HepG2 (cell line): Measurements from ENCODE around the gene COMMD1. TPM values are rescaled to one million over a fixed set of nuclear protein-coding genes. Genes with fewer than 3 reads are reported as not detected.

Source experiments
- ATAC-seq: fragments of 200-7000 bp; cut with Tn5 transposase; 3 replicates; pipeline ENCODE4 v1.9.1; 2020; ENCODE audit warnings: mild to moderate bottlenecking, moderate library complexity
- BruUV-seq: library from RNA; stranded (reverse); fragments of 400-500 nt; replicated peaks from 2 replicates; lab custom pipeline; 2021; lab: Mats Ljungman, UMichigan
- CTCF ChIA-PET: fragments of 300-600 bp; formaldehyde crosslinking; extraction: SDS; loops from one replicate; lab custom pipeline; 2021; ENCODE audit warnings: low total read pairs, inconsistent platforms, low intra/inter-chr PET ratio; lab: Yijun Ruan, JAX
- POLR2A ChIA-PET: fragments of 350-600 bp; sonication (Branson Sonifier 250); formaldehyde crosslinking; loops from one replicate; lab custom pipeline; 2020; ENCODE audit warnings: antibody characterized with exemption, inconsistent platforms; lab: Yijun Ruan, JAX
- DNase-seq: peaks from one replicate; pipeline ENCODE4 v3.0.0-alpha.2; 2015; ENCODE audit warnings: low spot score
- FAIRE-seq: peaks from 3 replicates; lab custom pipeline; 2011; peaks lifted over from hg19 to GRCh38; lab: Jason Lieb, UNC
- H2AFZ ChIP-seq: one replicate; pipeline ENCODE4 v1.6.1; 2011; ENCODE audit warnings: low read length, inconsistent platforms
- H3K27ac ChIP-seq: fragments of 300-600 bp; 3 replicates; pipeline ENCODE4 v1.8.0; 2011; ENCODE audit warnings: mixed run types, mild to moderate bottlenecking, mixed read lengths, low read length, inconsistent platforms; ENCODE audit not compliant: insufficient read depth; ENCODE audit errors: extremely low read length
- H3K27me3 ChIP-seq, 2 experiments: fragments of 200-600 bp in 1 of 2; 2 replicates in 1 of 2; 3 replicates in 1 of 2; pipeline versions ENCODE4 v1.6.0 to v1.8.0; 2011; ENCODE audit warnings: low read length in 2 of 2, mild to moderate bottlenecking in 2 of 2, moderate library complexity in 2 of 2, inconsistent platforms in 1 of 2; ENCODE audit not compliant: insufficient read depth in 2 of 2, control insufficient read depth in 1 of 2
- H3K36me3 ChIP-seq, 2 experiments: fragments of 200-600 bp in 1 of 2; replicated peaks in 1 of 2; 2 replicates in 1 of 2; 3 replicates in 1 of 2; pipeline versions ENCODE4 v1.5.1 to v1.8.0; 2011; ENCODE audit warnings: low read length in 2 of 2, inconsistent platforms in 1 of 2; ENCODE audit not compliant: insufficient read depth in 2 of 2, control insufficient read depth in 1 of 2
- H3K4me1 ChIP-seq: 2 replicates; pipeline ENCODE4 v1.5.1; 2012; ENCODE audit warnings: low read length, inconsistent platforms; ENCODE audit not compliant: insufficient read depth
- H3K4me2 ChIP-seq: 2 replicates; pipeline ENCODE4 v1.6.0; 2011; ENCODE audit warnings: low read depth, low read length, inconsistent platforms
- H3K4me3 ChIP-seq, 3 experiments: fragments of 200-600 bp in 1 of 3; sonication (generic), shearing (Covaris generic) in 1 of 3; replicated peaks in 1 of 3; 2 replicates each; pipeline ENCODE4 v1.5.1; 2011 to 2016; ENCODE audit warnings: low read length in 3 of 3, inconsistent platforms in 2 of 3, low read depth in 2 of 3, mild to moderate bottlenecking in 2 of 3, control low read depth in 1 of 3, mixed read lengths in 1 of 3; ENCODE audit not compliant: insufficient read depth in 1 of 3
- H3K79me2 ChIP-seq: one replicate; pipeline ENCODE4 v1.6.1; 2011; ENCODE audit warnings: low read length, inconsistent platforms; ENCODE audit not compliant: insufficient read depth
- H3K9ac ChIP-seq: 2 replicates; pipeline ENCODE4 v1.6.0; 2011; ENCODE audit warnings: mild to moderate bottlenecking, low read depth, low read length, inconsistent platforms; ENCODE audit not compliant: insufficient read depth
- H3K9me3 ChIP-seq: 2 replicates; pipeline ENCODE4 v1.5.1; 2012; ENCODE audit warnings: mild to moderate bottlenecking, low read length
- H4K20me1 ChIP-seq: 2 replicates; pipeline ENCODE4 v1.6.0; 2011; ENCODE audit warnings: inconsistent platforms, mild to moderate bottlenecking, low read length, moderate library complexity; ENCODE audit not compliant: insufficient read depth
- BCL6 ChIP-seq: IDR thresholded peaks from 2 replicates; pipeline ENCODE4 v1.6.1; 2016; ENCODE audit warnings: missing genetic modification reagents, missing compliant biosample characterization
- CBX5 ChIP-seq: sonication (generic); formaldehyde crosslinking; IDR thresholded peaks from 2 replicates; pipeline ENCODE4 v1.4.0; 2020; ENCODE audit warnings: missing genetic modification reagents, borderline replicate concordance
- FOXK1 ChIP-seq: sonication (generic); formaldehyde crosslinking; IDR thresholded peaks from 2 replicates; pipeline ENCODE4 v1.4.0; 2020; ENCODE audit warnings: low read depth, missing genetic modification reagents, borderline replicate concordance
- HOXD1 ChIP-seq: sonication (generic); formaldehyde crosslinking; IDR thresholded peaks from 2 replicates; pipeline ENCODE4 v1.5.0; 2020; ENCODE audit warnings: missing genetic modification reagents
- NCOA1 ChIP-seq: sonication (generic); formaldehyde crosslinking; IDR thresholded peaks from 2 replicates; pipeline ENCODE4 v1.9.0; 2021; ENCODE audit warnings: missing genetic modification reagents
- ZFP36L2 ChIP-seq: sonication (generic); formaldehyde crosslinking; IDR thresholded peaks from 2 replicates; pipeline ENCODE4 v1.4.0; 2020; ENCODE audit warnings: missing genetic modification reagents
- ZNF547 ChIP-seq: sonication (generic); formaldehyde crosslinking; IDR thresholded peaks from 2 replicates; pipeline ENCODE4 v1.5.1; 2020; ENCODE audit warnings: mild to moderate bottlenecking, missing genetic modification reagents
- WGBS: methylation state at CpG from one replicate; pipeline ENCODE4 v1.1.6; 2017; ENCODE audit warnings: low lambda C conversion rate; 5-methylcytosine and 5-hydroxymethylcytosine counted together
- in situ Hi-C: cut with HindIII; loops from 2 replicates; pipeline ENCODE4 v1.10.0; 2017; ENCODE audit warnings: low pct_unique_long_range_greater_than_20kb; ENCODE audit not compliant: extremely low pct_ligation_motif_present
- intact Hi-C: fragments of 100-400 bp; cut with micrococcal nuclease; formaldehyde crosslinking; loops from one replicate; pipeline ENCODE4 v1.10.0; 2022; ENCODE audit not compliant: unreplicated experiment
- polyA plus RNA-seq, 8 experiments: library from polyadenylated mRNA; depleted of rRNA in 3 of 8; stranded (reverse) in 7 of 8; unstranded in 1 of 8; fragments of >200 nt; fragmentation: Illumina TruSeq in 4 of 8; extraction: Trizol in 4 of 8; gene quantifications; 2 replicates each; pipeline versions ENCODE4 v1.2.1 to v1.2.3, GENCODE V29; 2011 to 2016; ENCODE audit warnings: low read depth in 4 of 8, missing spikeins in 1 of 8, mixed read lengths in 1 of 8; ENCODE audit not compliant: insufficient read depth in 1 of 8
- total RNA-seq, 5 experiments: library from RNA; depleted of rRNA; stranded (reverse); fragments of >200 nt; fragmentation: Illumina TruSeq; extraction: Trizol; gene quantifications; 2 replicates each; pipeline ENCODE4 v1.2.3, GENCODE V29; 2016; ENCODE audit warnings: low read depth in 1 of 5
- TF ChIP-seq, protein P1 (sequence below): sonication (generic); formaldehyde crosslinking; IDR thresholded peaks from 2 replicates; pipeline ENCODE4; 2020; ENCODE audit warnings: missing genetic modification reagents, mild to moderate bottlenecking, borderline replicate concordance
- TF ChIP-seq, protein P2 (sequence below), 2 experiments: sonication (generic) in 1 of 2; formaldehyde crosslinking in 1 of 2; IDR thresholded peaks; 2 replicates each; pipeline versions ENCODE4 v1.6.1 to v1.9.0; 2014 to 2022; ENCODE audit warnings: antibody characterized with exemption in 1 of 2, borderline replicate concordance in 1 of 2, inconsistent platforms in 1 of 2, low read depth in 1 of 2, missing genetic modification reagents in 1 of 2

Gene COMMD1
- total and polyA plus RNA-seq, 2 of the 13 experiments (the other 11 are each of a cell fraction or from before 2014, with no cell fraction given) = 25.7 to 105 TPM

DNA sequence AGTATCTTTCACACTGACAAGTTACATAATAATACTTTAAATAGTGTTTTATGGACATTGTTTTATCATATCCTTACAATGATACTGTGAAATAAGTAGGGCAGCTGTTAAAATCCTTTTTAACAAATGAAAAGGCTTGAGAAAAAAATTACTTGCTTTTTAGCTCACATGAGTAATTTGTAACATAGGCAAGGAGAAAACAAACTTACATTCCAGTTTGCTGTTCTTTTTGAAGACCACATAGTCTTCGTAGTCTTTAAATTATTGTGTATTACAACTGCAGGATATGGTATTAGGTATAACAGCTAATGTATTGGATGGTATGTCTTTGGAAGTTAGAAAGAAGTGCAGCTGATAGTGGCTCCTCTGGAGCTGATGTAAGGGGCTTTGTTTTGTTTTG is 130.8 kb downstream of the COMMD1 start:
- intact Hi-C loops = no loop called here
- Histone ChIP-seq H4K20me1 (no peaks in the 10 kb centered on the region), H3K27ac (no peak overlapping the region), H3K9me3 (no peaks in the 10 kb centered on the region), H2AFZ (no peak overlapping the region), H3K4me2 (no peak overlapping the region), H3K9ac (no peak overlapping the region), H3K4me1 (peaks cover 12% of the 10 kb centered on the region), H3K36me3 (no peaks in the 10 kb centered on the region), H3K27me3 (no peaks in the 10 kb centered on the region), H3K4me3 (no peak overlapping the region), H3K79me2 (no peaks in the 10 kb centered on the region)
- no TSS peak for BruUV-seq
- ChIA-PET POLR2A (no interaction called here), CTCF (no interaction called here)
- FAIRE-seq (no peak), DNase-seq (no peak), ATAC-seq (no peak)
- TF ChIP-seq, protein P1, sequence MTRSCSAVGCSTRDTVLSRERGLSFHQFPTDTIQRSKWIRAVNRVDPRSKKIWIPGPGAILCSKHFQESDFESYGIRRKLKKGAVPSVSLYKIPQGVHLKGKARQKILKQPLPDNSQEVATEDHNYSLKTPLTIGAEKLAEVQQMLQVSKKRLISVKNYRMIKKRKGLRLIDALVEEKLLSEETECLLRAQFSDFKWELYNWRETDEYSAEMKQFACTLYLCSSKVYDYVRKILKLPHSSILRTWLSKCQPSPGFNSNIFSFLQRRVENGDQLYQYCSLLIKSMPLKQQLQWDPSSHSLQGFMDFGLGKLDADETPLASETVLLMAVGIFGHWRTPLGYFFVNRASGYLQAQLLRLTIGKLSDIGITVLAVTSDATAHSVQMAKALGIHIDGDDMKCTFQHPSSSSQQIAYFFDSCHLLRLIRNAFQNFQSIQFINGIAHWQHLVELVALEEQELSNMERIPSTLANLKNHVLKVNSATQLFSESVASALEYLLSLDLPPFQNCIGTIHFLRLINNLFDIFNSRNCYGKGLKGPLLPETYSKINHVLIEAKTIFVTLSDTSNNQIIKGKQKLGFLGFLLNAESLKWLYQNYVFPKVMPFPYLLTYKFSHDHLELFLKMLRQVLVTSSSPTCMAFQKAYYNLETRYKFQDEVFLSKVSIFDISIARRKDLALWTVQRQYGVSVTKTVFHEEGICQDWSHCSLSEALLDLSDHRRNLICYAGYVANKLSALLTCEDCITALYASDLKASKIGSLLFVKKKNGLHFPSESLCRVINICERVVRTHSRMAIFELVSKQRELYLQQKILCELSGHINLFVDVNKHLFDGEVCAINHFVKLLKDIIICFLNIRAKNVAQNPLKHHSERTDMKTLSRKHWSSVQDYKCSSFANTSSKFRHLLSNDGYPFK (CRISPR knock-in tag) = no peak
- TF ChIP-seq ZNF547 (no peak), HOXD1 (CRISPR knock-in tag) (no peak), FOXK1 (CRISPR knock-in tag) (no peak)
- 93% methylated on average over 1 of the region's 1 CpG for WGBS
- in situ Hi-C loops = no loop called here

GRCh38 chr2:62036761-62037250 is 131.3 kb downstream of the COMMD1 start:
- Histone ChIP-seq H3K27me3 (no peaks in the 10 kb centered on the region), H3K9ac (no peak overlapping the region), H3K27ac (no peak overlapping the region), H3K36me3 (no peaks in the 10 kb centered on the region), H3K79me2 (no peaks in the 10 kb centered on the region), H3K4me2 (no peak overlapping the region), H4K20me1 (no peaks in the 10 kb centered on the region), H3K4me3 (no peak overlapping the region), H2AFZ (no peak overlapping the region), H3K4me1 (peaks cover 6% of the 10 kb centered on the region), H3K9me3 (no peaks in the 10 kb centered on the region)
- ChIA-PET CTCF (no interaction called here), POLR2A (no interaction called here)
- in situ Hi-C loops (no loop called here), intact Hi-C loops (no loop called here)
- 93% methylated on average over 2 of the region's 2 CpGs for WGBS
- DNase-seq (no peak), ATAC-seq (no peak), FAIRE-seq (no peak)
- no TSS peak for BruUV-seq
- TF ChIP-seq, protein P2, sequence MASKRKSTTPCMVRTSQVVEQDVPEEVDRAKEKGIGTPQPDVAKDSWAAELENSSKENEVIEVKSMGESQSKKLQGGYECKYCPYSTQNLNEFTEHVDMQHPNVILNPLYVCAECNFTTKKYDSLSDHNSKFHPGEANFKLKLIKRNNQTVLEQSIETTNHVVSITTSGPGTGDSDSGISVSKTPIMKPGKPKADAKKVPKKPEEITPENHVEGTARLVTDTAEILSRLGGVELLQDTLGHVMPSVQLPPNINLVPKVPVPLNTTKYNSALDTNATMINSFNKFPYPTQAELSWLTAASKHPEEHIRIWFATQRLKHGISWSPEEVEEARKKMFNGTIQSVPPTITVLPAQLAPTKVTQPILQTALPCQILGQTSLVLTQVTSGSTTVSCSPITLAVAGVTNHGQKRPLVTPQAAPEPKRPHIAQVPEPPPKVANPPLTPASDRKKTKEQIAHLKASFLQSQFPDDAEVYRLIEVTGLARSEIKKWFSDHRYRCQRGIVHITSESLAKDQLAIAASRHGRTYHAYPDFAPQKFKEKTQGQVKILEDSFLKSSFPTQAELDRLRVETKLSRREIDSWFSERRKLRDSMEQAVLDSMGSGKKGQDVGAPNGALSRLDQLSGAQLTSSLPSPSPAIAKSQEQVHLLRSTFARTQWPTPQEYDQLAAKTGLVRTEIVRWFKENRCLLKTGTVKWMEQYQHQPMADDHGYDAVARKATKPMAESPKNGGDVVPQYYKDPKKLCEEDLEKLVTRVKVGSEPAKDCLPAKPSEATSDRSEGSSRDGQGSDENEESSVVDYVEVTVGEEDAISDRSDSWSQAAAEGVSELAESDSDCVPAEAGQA (IDR thresholded peaks at IDR 0.05; ENCODE audit: low read depth) = no peak
- TF ChIP-seq, protein P2 (CRISPR knock-in tag; IDR thresholded peaks at IDR 0.05; ENCODE audit: borderline replicate concordance) = no peak
- TF ChIP-seq NCOA1 (CRISPR knock-in tag) (no peak), CBX5 (CRISPR knock-in tag) (no peak), BCL6 (CRISPR knock-in tag) (no peak), ZFP36L2 (CRISPR knock-in tag) (no peak)
